ENCODE data around the gene ZNF814. TPM values are rescaled to one million over a fixed set of nuclear protein-coding genes. Genes with fewer than 3 reads are reported as not detected.
A peak's percentile ranks its signal among the peaks of the same experiment; 100 is the strongest.
"Not testable (repeated sequence)": the region's sequence is repeated elsewhere in the genome, so short reads cannot be mapped to it uniquely, and the experiment has no call there.

Gene ZNF814
- total RNA-seq, 1 donor from 2014 or later: 30.7 TPM

GRCh38 chr19:57927587-57927986 is 38.8 kb upstream of the ZNF814 start:
- Histone ChIP-seq H2AFZ (replicated peaks) (no peak overlapping the region), H4K20me1 (ENCODE audit: low read depth) (no peaks in the 10 kb centered on the region), H3K4me1 (no peaks in the 10 kb centered on the region), H3F3A (ENCODE audit: low read depth) (peaks cover 5% of the 10 kb centered on the region), H3K79me2 (ENCODE audit: low read depth) (peaks cover 71% of the 10 kb centered on the region), H3K9me3 (ENCODE audit: low read depth) (peaks cover 34% of the 10 kb centered on the region), H3K9ac (no peak overlapping the region), H3K36me3 (peaks cover 77% of the 10 kb centered on the region), H3K27me3 (no peaks in the 10 kb centered on the region), H3K27ac (no peak overlapping the region), H3K4me2 (no peak overlapping the region), H3K4me3 (no peak overlapping the region)
- TF ChIP-seq CTCF (IDR thresholded peaks at IDR 0.05) (no peak), EZH2 (IDR thresholded peaks at IDR 0.05) (no peak), EZH2phosphoT487 (IDR thresholded peaks at IDR 0.05) (no peak)
- no peak overlapping the region for H3K27ac Mint-ChIP-seq
- H3K9me3 Mint-ChIP-seq: peaks cover 92% of the 10 kb centered on the region
- DNase-seq (ENCODE audit: low spot score): no peak
- H3K36me3 Mint-ChIP-seq: peaks cover 88% of the 10 kb centered on the region
- H3K4me1 Mint-ChIP-seq: no peaks in the 10 kb centered on the region
- H3K4me3 Mint-ChIP-seq: peak overlapping the region; percentile 35
- peaks cover 10% of the 10 kb centered on the region for H3K27me3 Mint-ChIP-seq (ENCODE audit: insufficient read depth, low read depth)

- H3K9ac ChIP-seq: peak within 1 kb of the TSS; percentile 90
- peaks cover 17% of the 10 kb centered on the region for H3F3A ChIP-seq (ENCODE audit: low read depth)
- peak within 1 kb of the TSS; percentile 95 for H3K4me3 ChIP-seq
- peak; percentile 98 for DNase-seq (ENCODE audit: low spot score)
- not testable (repeated sequence) for H3K36me3 ChIP-seq; H3K9me3 ChIP-seq (ENCODE audit: low read depth); H3K27ac ChIP-seq; H3K27me3 ChIP-seq; H4K20me1 ChIP-seq (ENCODE audit: low read depth); H3K4me1 ChIP-seq
- H3K27ac Mint-ChIP-seq: peak within 1 kb of the TSS; percentile 66
- peaks cover 13% of the 10 kb centered on the region for H3K27me3 Mint-ChIP-seq (ENCODE audit: insufficient read depth, low read depth)
- H3K79me2 ChIP-seq (ENCODE audit: low read depth): peaks cover 38% of the 10 kb centered on the region
- H2AFZ ChIP-seq (replicated peaks): peak within 1 kb of the TSS; percentile 35
- peak within 1 kb of the TSS; percentile 96 for H3K4me2 ChIP-seq
- H3K36me3 Mint-ChIP-seq: peaks cover 67% of the 10 kb centered on the region
- peaks cover 12% of the 10 kb centered on the region for H3K4me1 Mint-ChIP-seq
- peaks cover 62% of the 10 kb centered on the region for H3K9me3 Mint-ChIP-seq
- peak; percentile 69 for TF ChIP-seq CTCF (IDR thresholded peaks at IDR 0.05)
- H3K4me3 Mint-ChIP-seq: peak within 1 kb of the TSS; percentile 95
Measured at GRCh38 chr19:57916168-57916995, 27.5 kb upstream of the ZNF814 start, which contains the start of gene ZNF417. ZNF417 (minus strand) TSS chr19:57916592; CDS start chr19:57916411, 181 bp downstream.

- no peak overlapping the region for H3K9ac ChIP-seq
- H3K36me3 ChIP-seq: no peaks in the 10 kb centered on the region
- no peak overlapping the region for H2AFZ ChIP-seq (replicated peaks)
- Mint-ChIP-seq H3K27ac (no peak overlapping the region), H3K36me3 (peaks cover 67% of the 10 kb centered on the region), H3K9me3 (peaks cover 58% of the 10 kb centered on the region), H3K4me1 (peaks cover 12% of the 10 kb centered on the region), H3K27me3 (ENCODE audit: insufficient read depth, low read depth) (peaks cover 10% of the 10 kb centered on the region), H3K4me3 (peak overlapping the region; percentile 95)
- H3K79me2 ChIP-seq (ENCODE audit: low read depth): peaks cover 38% of the 10 kb centered on the region
- H4K20me1 ChIP-seq (ENCODE audit: low read depth): no peaks in the 10 kb centered on the region
- H3K4me1 ChIP-seq: peaks cover 7% of the 10 kb centered on the region
- H3K27ac ChIP-seq: no peak overlapping the region
- H3K4me2 ChIP-seq: peak overlapping the region; percentile 96
- DNase-seq (ENCODE audit: low spot score): no peak
- H3K27me3 ChIP-seq: no peaks in the 10 kb centered on the region
- H3F3A ChIP-seq (ENCODE audit: low read depth): peaks cover 17% of the 10 kb centered on the region
- TF ChIP-seq CTCF (IDR thresholded peaks at IDR 0.05): no peak
- TF ChIP-seq EZH2phosphoT487 (IDR thresholded peaks at IDR 0.05): no peak
- TF ChIP-seq EZH2 (IDR thresholded peaks at IDR 0.05): no peak
- no peak overlapping the region for H3K4me3 ChIP-seq
- H3K9me3 ChIP-seq (ENCODE audit: low read depth): no peaks in the 10 kb centered on the region
Measured at GRCh38 chr19:57914531-57914930, 25.7 kb upstream of the ZNF814 start.

Data from neural progenitor cell (in vitro differentiated cells).